HCT116 (cell line): ENCODE measurements around the gene NFX1. TPM values are rescaled to one million over a fixed set of nuclear protein-coding genes. Genes with fewer than 3 reads are reported as not detected.

ENCODE experiments used
- ATAC-seq: fragments of 200-7000 bp; cut with Tn5 transposase; 2 replicates; pipeline ENCODE4 v1.9.1; 2020; ENCODE audit warnings: mild to moderate bottlenecking, moderate library complexity
- BruUV-seq: library from RNA; stranded (reverse); fragments of 400-500 nt; replicated peaks from 2 replicates; lab custom pipeline; 2021; lab: Mats Ljungman, UMichigan
- CTCF ChIA-PET: fragments of 300-600 bp; sonication (Branson Sonifier 250); formaldehyde crosslinking; loops from one replicate; lab custom pipeline; 2021; ENCODE audit warnings: antibody characterized with exemption; lab: Charles Lee
- POLR2A ChIA-PET: fragments of 300-600, 350-600 bp; sonication (Branson Sonifier 250); formaldehyde crosslinking; loops from one replicate; lab custom pipeline; 2021; ENCODE audit warnings: antibody characterized with exemption; lab: Charles Lee
- RAD21 ChIA-PET, 2 experiments: fragments of 300-600 bp; sonication (Branson Sonifier 250); formaldehyde crosslinking; loops; one replicate each; lab custom pipeline; 2023; ENCODE audit warnings: low total read pairs in 2 of 2; ENCODE audit not compliant: uncharacterized antibody in 2 of 2, unreplicated experiment in 2 of 2, low non-redundant PET in 1 of 2; lab: Charles Lee
- DNase-seq: peaks from one replicate; pipeline ENCODE4 v3.0.0-alpha.2; 2010; ENCODE audit warnings: low read depth, low spot score
- H2AFZ ChIP-seq: fragments of 200-600 bp; shearing (Covaris generic), sonication (generic); 2 replicates; pipeline ENCODE4 v1.6.1; 2017; ENCODE audit warnings: low read depth, mixed run types, mixed read lengths, antibody characterized with exemption, low read length; ENCODE audit not compliant: poor library complexity, severe bottlenecking
- H3K27ac ChIP-seq: 2 replicates; pipeline ENCODE4 v1.5.1; 2012; ENCODE audit warnings: low read depth, low read length
- H3K27me3 ChIP-seq: fragments of 200-600 bp; sonication (generic); 2 replicates; pipeline ENCODE4 v1.6.1; 2016; ENCODE audit warnings: mixed run types, low read length, mixed read lengths; ENCODE audit not compliant: insufficient read depth
- H3K36me3 ChIP-seq, 2 experiments: fragments of 200-500 bp in 1 of 2; fragments of 200-600 bp in 1 of 2; sonication (Bioruptor generic) in 1 of 2; sonication (generic) in 1 of 2; 2 replicates each; pipeline versions ENCODE4 v1.5.1 to v1.6.1; 2014 to 2016; ENCODE audit warnings: low read length in 2 of 2, inconsistent platforms in 1 of 2, mixed read lengths in 1 of 2, mixed run types in 1 of 2; ENCODE audit not compliant: insufficient read depth in 2 of 2, control insufficient read depth in 1 of 2
- H3K4me1 ChIP-seq, 2 experiments: fragments of 200-600 bp in 1 of 2; sonication (generic) in 1 of 2; 2 replicates each; pipeline versions ENCODE4 v1.5.1 to v1.6.1; 2012 to 2017; ENCODE audit warnings: low read length in 2 of 2, inconsistent platforms in 1 of 2, mild to moderate bottlenecking in 1 of 2, mixed read lengths in 1 of 2, mixed run types in 1 of 2, moderate library complexity in 1 of 2; ENCODE audit not compliant: insufficient read depth in 2 of 2, control insufficient read depth in 1 of 2
- H3K4me2 ChIP-seq: fragments of 200-600 bp; sonication (generic); 2 replicates; pipeline ENCODE4 v1.6.1; 2017; ENCODE audit warnings: mixed run types, low read length, mixed read lengths
- H3K4me3 ChIP-seq, 2 experiments: fragments of 200-600 bp in 1 of 2; sonication (generic) in 1 of 2; replicated peaks in 1 of 2; 2 replicates each; pipeline ENCODE4 v1.5.1; 2011 to 2016; ENCODE audit warnings: low read length in 2 of 2, control low read depth in 1 of 2, low read depth in 1 of 2, mild to moderate bottlenecking in 1 of 2, mixed read lengths in 1 of 2, mixed run types in 1 of 2
- H3K79me2 ChIP-seq: fragments of 200-600 bp; sonication (generic); 2 replicates; pipeline ENCODE4 v1.6.1; 2017; ENCODE audit warnings: mild to moderate bottlenecking, mixed run types, low read length, moderate library complexity, mixed read lengths; ENCODE audit not compliant: insufficient read depth
- H3K9ac ChIP-seq: fragments of 200-600 bp; sonication (generic); 2 replicates; pipeline ENCODE4 v1.6.1; 2016; ENCODE audit warnings: low read length, mixed read lengths
- H3K9me2 ChIP-seq: fragments of 200-600 bp; sonication (generic), shearing (Covaris generic); 2 replicates; pipeline ENCODE4 v1.6.1; 2017; ENCODE audit warnings: mixed run types, mild to moderate bottlenecking, moderate library complexity; ENCODE audit not compliant: insufficient read depth
- H3K9me3 ChIP-seq, 2 experiments: fragments of 200-500 bp in 1 of 2; fragments of 200-600 bp in 1 of 2; sonication (Bioruptor generic) in 1 of 2; sonication (generic) in 1 of 2; 2 replicates each; pipeline ENCODE4 v1.6.1; 2014 to 2017; ENCODE audit warnings: low read length in 2 of 2, mixed read lengths in 2 of 2, inconsistent platforms in 1 of 2, low read depth in 1 of 2, mild to moderate bottlenecking in 1 of 2, mixed run types in 1 of 2, moderate library complexity in 1 of 2; ENCODE audit not compliant: control insufficient read depth in 1 of 2, insufficient read depth in 1 of 2
- H4K20me1 ChIP-seq: fragments of 200-600 bp; sonication (generic), shearing (Covaris generic); 2 replicates; pipeline ENCODE4 v1.6.1; 2017; ENCODE audit warnings: mixed run types, mild to moderate bottlenecking, moderate library complexity; ENCODE audit not compliant: insufficient read depth
- EGR1 ChIP-seq: IDR thresholded peaks from 2 replicates; pipeline ENCODE4 v1.6.1; 2012; ENCODE audit warnings: low read depth
- EZH2phosphoT487 ChIP-seq: fragments of 200-600 bp; IDR thresholded peaks from 2 replicates; pipeline ENCODE4 v1.6.1; 2018; ENCODE audit warnings: antibody characterized with exemption, borderline replicate concordance
- JUND ChIP-seq: IDR thresholded peaks from 2 replicates; pipeline ENCODE4 v1.6.1; 2012
- POLR2A ChIP-seq: IDR thresholded peaks from 2 replicates; pipeline ENCODE4 v1.7.0; 2011; ENCODE audit warnings: borderline replicate concordance; ENCODE audit not compliant: insufficient read depth, insufficient read length; ENCODE audit errors: extremely low read depth
- POLR2AphosphoS5 ChIP-seq: IDR thresholded peaks from 2 replicates; pipeline ENCODE4 v1.6.1; 2011; ENCODE audit warnings: mild to moderate bottlenecking, low read depth, low read length, moderate library complexity
- SP1 ChIP-seq: IDR thresholded peaks from 2 replicates; pipeline ENCODE4 v1.6.1; 2012; ENCODE audit warnings: low read depth
- TCF7L2 ChIP-seq: IDR thresholded peaks from 2 replicates; pipeline ENCODE4 v1.7.0; 2011; ENCODE audit warnings: borderline replicate concordance, inconsistent platforms; ENCODE audit not compliant: insufficient read depth, insufficient read length; ENCODE audit errors: extremely low read depth
- YY1 ChIP-seq: IDR thresholded peaks from 2 replicates; pipeline ENCODE4 v1.6.1; 2011; ENCODE audit warnings: low read length, low read depth, moderate library complexity, mild to moderate bottlenecking; ENCODE audit not compliant: insufficient replicate concordance; ENCODE audit errors: extremely low read depth
- ZFX ChIP-seq: fragments of 450-650 bp; IDR thresholded peaks from 2 replicates; pipeline ENCODE4 v1.6.1; 2017
- ZNF274 ChIP-seq: fragments of 200-500 bp; sonication (Bioruptor generic); IDR thresholded peaks from 2 replicates; pipeline ENCODE4 v1.6.1; 2014; ENCODE audit warnings: mild to moderate bottlenecking, low read depth, low read length, inconsistent platforms
- intact Hi-C: fragments of 100-400 bp; cut with micrococcal nuclease; formaldehyde crosslinking; loops from 2 replicates; pipeline ENCODE4 v1.10.0; 2022
- total RNA-seq: library from RNA; stranded (reverse); gene quantifications from one replicate; pipeline ENCODE4 v1.2.1, GENCODE V29; 2021; ENCODE audit not compliant: unreplicated experiment
- TF ChIP-seq, protein P1 (sequence below), 3 experiments: fragments of 200-600 bp in 1 of 3; sonication (generic) in 1 of 3; IDR thresholded peaks in 2 of 3; conservative IDR thresholded peaks in 1 of 3; 2 replicates each; pipeline ENCODE4 v1.5.1; 2012 to 2017; ENCODE audit warnings: low read depth in 2 of 3, low read length in 2 of 3, antibody characterized with exemption in 1 of 3, borderline replicate concordance in 1 of 3, control low read depth in 1 of 3, mild to moderate bottlenecking in 1 of 3, mixed read lengths in 1 of 3, mixed run types in 1 of 3, moderate library complexity in 1 of 3; ENCODE audit not compliant: insufficient read depth in 1 of 3
- TF ChIP-seq, protein P2 (sequence below): IDR thresholded peaks from 2 replicates; pipeline ENCODE4 v1.6.1; 2012; ENCODE audit warnings: low read depth

The NFX1 gene
- total RNA-seq, 1 experiment from 2014 or later = 31.7 TPM

DNA sequence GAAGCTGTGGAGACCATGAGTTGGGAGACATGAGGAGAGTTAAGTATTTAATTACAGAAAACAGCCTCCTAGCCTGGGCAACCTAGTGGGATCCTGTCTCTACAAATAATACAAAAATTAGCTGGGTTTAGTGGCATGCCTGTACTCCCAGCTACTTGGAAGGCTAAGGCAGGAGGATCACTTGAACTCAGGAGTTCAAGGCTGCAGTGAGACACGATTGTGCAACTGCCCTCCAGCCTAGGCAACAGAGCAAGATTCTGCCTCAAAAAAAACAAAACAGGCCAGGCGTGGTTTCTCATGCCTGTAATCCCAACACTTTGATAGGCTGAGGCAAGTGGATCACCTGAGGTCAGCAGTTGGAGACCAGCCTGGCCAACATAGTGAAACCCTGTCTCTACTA lies 59.4 kb downstream of the NFX1 start (continued):
- TF ChIP-seq, protein P1, sequence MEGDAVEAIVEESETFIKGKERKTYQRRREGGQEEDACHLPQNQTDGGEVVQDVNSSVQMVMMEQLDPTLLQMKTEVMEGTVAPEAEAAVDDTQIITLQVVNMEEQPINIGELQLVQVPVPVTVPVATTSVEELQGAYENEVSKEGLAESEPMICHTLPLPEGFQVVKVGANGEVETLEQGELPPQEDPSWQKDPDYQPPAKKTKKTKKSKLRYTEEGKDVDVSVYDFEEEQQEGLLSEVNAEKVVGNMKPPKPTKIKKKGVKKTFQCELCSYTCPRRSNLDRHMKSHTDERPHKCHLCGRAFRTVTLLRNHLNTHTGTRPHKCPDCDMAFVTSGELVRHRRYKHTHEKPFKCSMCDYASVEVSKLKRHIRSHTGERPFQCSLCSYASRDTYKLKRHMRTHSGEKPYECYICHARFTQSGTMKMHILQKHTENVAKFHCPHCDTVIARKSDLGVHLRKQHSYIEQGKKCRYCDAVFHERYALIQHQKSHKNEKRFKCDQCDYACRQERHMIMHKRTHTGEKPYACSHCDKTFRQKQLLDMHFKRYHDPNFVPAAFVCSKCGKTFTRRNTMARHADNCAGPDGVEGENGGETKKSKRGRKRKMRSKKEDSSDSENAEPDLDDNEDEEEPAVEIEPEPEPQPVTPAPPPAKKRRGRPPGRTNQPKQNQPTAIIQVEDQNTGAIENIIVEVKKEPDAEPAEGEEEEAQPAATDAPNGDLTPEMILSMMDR (IDR thresholded peaks at IDR 0.05 in 2 of 3, conservative IDR thresholded peaks at IDR 0.05 in 1 of 3; ENCODE audit: borderline replicate concordance in 1 of 3, insufficient read depth in 1 of 3, low read depth in 2 of 3, low read length in 2 of 3) = no peak
- no peak for TF ChIP-seq JUND
- TF ChIP-seq ZFX = no peak

DNA sequence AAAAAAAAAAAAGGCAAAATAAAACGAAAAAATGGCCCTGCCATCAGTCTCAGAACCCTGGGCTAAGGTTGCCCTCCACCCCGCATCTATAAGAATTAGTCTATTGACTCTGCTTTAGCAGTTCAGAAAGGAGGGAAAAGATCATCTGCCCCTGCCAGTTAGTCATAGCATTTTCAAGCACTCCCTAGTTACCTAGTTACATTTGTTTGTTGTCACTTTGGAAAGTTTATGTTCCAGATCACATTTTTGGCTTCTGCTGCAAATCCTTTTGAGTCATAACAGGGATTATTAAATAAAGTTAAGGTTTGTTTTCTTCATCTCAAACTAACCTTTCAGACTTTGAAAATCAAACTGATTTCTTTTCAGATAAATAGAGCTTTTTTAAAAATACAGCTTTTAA lies 60.0 kb downstream of the NFX1 start:
- no peaks in the 10 kb centered on the region for H3K4me1 ChIP-seq
- no peak overlapping the region for H3K4me2 ChIP-seq
- no peaks in the 10 kb centered on the region for H3K27me3 ChIP-seq
- H3K9ac ChIP-seq = no peak overlapping the region
- ChIA-PET RAD21 (no interaction called here), CTCF (interaction anchor here (1.0 kb wide), 2 partner anchors 22 to 103 kb away, joined by 3 read pairs; no protein-coding TSS in a partner anchor), POLR2A (no interaction called here)
- H3K4me3 ChIP-seq = no peak overlapping the region
- no peaks in the 10 kb centered on the region for H3K9me3 ChIP-seq
- intact Hi-C loops = loop anchor here (10.0 kb wide), 1 partner anchor 64 kb away; no protein-coding TSS in a partner anchor
- H3K27ac ChIP-seq = no peak overlapping the region
- BruUV-seq = no TSS peak
- no peak overlapping the region for H2AFZ ChIP-seq
- H3K36me3 ChIP-seq = peaks cover 25 to 26% of the 10 kb centered on the region in 2 experiments
- TF ChIP-seq SP1 = no peak
- DNase-seq (no peak), ATAC-seq (no peak)
- H3K9me2 ChIP-seq = no peaks in the 10 kb centered on the region
- no peaks in the 10 kb centered on the region for H3K79me2 ChIP-seq
- H4K20me1 ChIP-seq = no peaks in the 10 kb centered on the region

DNA sequence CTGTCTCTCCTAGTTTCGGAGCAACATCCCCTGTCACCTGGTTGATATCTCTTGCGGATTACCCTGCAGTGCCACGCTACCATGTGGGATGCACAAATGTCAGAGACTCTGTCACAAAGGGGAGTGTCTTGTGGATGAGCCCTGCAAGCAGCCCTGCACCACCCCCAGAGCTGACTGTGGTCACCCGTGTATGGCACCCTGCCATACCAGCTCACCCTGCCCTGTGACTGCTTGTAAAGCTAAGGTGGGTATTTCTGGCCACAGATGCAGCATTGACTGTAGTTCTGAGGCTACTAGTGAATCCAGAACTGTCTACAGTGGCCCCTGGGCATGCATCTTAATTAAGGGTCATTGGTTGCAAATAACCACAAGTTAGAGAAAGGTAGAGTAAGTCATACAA lies 61.2 kb downstream of the NFX1 start:
- H4K20me1 ChIP-seq = no peaks in the 10 kb centered on the region
- no peak for DNase-seq
- CTCF ChIA-PET = no interaction called here
- no peak for TF ChIP-seq POLR2A
- no peak for TF ChIP-seq POLR2AphosphoS5
- no peak for TF ChIP-seq YY1
- TF ChIP-seq TCF7L2 = no peak
- no peak for TF ChIP-seq EZH2phosphoT487
- TF ChIP-seq, protein P2, sequence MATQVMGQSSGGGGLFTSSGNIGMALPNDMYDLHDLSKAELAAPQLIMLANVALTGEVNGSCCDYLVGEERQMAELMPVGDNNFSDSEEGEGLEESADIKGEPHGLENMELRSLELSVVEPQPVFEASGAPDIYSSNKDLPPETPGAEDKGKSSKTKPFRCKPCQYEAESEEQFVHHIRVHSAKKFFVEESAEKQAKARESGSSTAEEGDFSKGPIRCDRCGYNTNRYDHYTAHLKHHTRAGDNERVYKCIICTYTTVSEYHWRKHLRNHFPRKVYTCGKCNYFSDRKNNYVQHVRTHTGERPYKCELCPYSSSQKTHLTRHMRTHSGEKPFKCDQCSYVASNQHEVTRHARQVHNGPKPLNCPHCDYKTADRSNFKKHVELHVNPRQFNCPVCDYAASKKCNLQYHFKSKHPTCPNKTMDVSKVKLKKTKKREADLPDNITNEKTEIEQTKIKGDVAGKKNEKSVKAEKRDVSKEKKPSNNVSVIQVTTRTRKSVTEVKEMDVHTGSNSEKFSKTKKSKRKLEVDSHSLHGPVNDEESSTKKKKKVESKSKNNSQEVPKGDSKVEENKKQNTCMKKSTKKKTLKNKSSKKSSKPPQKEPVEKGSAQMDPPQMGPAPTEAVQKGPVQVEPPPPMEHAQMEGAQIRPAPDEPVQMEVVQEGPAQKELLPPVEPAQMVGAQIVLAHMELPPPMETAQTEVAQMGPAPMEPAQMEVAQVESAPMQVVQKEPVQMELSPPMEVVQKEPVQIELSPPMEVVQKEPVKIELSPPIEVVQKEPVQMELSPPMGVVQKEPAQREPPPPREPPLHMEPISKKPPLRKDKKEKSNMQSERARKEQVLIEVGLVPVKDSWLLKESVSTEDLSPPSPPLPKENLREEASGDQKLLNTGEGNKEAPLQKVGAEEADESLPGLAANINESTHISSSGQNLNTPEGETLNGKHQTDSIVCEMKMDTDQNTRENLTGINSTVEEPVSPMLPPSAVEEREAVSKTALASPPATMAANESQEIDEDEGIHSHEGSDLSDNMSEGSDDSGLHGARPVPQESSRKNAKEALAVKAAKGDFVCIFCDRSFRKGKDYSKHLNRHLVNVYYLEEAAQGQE = no peak
- TF ChIP-seq EGR1 = no peak
- TF ChIP-seq ZNF274 = no peak
- TF ChIP-seq ZFX = no peak
- no peak for TF ChIP-seq JUND

More for the DNA sequence above, 61.2 kb downstream of the NFX1 start:
- Histone ChIP-seq H2AFZ (no peak overlapping the region), H3K4me2 (no peak overlapping the region), H3K9me3 (no peaks in the 10 kb centered on the region), H3K4me1 (no peaks in the 10 kb centered on the region), H3K79me2 (no peaks in the 10 kb centered on the region), H3K9me2 (no peaks in the 10 kb centered on the region), H3K9ac (no peak overlapping the region), H3K27ac (no peak overlapping the region), H3K4me3 (no peak overlapping the region), H3K36me3 (peaks cover 14 to 18% of the 10 kb centered on the region in 2 experiments), H3K27me3 (no peaks in the 10 kb centered on the region)
- ChIA-PET RAD21 (no interaction called here), POLR2A (no interaction called here)
- BruUV-seq = no TSS peak
- ATAC-seq = peak; percentile 30; the same call in 1 of the 2 replicates
- intact Hi-C loops = loop anchor here (10.0 kb wide), 1 partner anchor 63 kb away; no protein-coding TSS in a partner anchor
